ENCODE measurements around the gene THSD1.

Gene THSD1, protein sequence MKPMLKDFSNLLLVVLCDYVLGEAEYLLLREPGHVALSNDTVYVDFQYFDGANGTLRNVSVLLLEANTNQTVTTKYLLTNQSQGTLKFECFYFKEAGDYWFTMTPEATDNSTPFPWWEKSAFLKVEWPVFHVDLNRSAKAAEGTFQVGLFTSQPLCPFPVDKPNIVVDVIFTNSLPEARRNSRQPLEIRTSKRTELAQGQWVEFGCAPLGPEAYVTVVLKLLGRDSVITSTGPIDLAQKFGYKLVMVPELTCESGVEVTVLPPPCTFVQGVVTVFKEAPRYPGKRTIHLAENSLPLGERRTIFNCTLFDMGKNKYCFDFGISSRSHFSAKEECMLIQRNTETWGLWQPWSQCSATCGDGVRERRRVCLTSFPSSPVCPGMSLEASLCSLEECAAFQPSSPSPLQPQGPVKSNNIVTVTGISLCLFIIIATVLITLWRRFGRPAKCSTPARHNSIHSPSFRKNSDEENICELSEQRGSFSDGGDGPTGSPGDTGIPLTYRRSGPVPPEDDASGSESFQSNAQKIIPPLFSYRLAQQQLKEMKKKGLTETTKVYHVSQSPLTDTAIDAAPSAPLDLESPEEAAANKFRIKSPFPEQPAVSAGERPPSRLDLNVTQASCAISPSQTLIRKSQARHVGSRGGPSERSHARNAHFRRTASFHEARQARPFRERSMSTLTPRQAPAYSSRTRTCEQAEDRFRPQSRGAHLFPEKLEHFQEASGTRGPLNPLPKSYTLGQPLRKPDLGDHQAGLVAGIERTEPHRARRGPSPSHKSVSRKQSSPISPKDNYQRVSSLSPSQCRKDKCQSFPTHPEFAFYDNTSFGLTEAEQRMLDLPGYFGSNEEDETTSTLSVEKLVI

GRCh38 chr13:52405767-52406494, at the start of gene THSD1:
THSD1 (minus strand) TSS chr13:52406172; CDS start chr13:52402600, 3,572 bp downstream.
- DNase-seq (ENCODE audit: low spot score) = peak; percentile 49

GRCh38 chr13:52455677-52456041, 49.7 kb upstream of the THSD1 start:
- DNase-seq (ENCODE audit: low spot score) = peak; percentile 70

DNA sequence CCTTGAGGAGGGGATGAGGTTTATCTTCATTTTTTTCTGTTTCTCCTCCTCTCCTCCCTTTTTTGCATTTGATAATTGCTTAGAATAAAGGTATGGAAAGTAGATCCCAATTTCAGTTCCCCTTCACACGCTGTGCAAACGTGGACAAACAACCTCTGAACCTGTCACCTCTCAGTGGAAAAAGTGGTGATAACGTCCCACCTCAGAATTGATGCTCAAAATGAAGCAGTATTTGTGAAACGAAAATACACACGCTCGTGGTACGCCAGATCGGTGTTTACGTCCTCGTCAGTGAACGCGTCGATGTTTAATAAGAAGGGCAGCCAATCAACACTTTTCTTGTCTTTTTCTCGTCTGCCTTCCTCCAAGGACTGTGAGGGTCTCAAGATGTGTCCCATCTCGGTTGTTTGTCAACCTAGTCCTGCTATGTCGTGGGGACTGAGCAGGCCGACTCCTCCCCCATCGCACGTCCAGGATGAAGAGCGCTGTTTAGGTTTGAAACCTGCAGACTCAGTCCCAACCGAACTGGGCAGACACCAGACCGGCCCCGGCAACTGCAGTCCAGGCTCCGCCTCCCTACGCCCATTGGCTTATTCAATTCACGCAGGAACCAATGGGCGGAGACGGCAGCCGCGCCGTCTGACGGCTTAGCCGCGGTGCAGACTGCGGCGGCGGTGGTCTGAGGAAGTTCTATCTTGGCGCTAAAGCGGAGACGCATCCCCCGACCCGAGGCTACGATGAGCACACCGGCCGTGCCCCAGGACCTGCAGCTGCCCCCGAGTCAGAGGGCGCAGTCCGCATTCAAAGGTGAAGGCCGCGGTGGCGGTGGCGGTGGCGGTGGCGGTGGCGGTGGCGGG, 49.1 kb upstream of the THSD1 start, which contains the start of gene CKAP2:
CKAP2 (plus strand) TSS at position 659 of the 857 bp plus-strand sequence; CDS start at position 738, 79 bp downstream.
- peak; percentile 96 for DNase-seq (ENCODE audit: low spot score)

GRCh38 chr13:52454459-52454819, 48.5 kb upstream of the THSD1 start:
- DNase-seq (ENCODE audit: low spot score) = peak; percentile 51

DNA sequence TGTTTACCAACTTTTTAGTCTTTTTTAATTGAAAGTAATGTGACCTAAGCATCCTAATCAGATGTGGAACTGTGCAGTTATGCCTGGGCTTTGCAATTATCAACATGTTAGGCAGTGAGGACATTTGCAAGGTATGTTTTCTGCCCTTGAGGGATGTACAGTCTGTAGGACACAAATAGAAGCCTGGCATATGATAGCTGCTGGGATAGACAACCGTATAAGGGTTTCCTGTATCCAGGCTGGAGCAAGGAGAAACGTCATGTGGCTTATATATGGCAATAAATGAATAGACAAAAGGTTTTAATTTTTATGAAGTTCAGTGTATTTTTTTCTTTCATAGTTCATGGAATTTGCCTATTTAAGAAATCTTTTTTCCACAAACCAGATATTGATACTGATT, 46.5 kb upstream of the THSD1 start:
- no peak for DNase-seq (ENCODE audit: low spot score)

GRCh38 chr13:52451135-52451804, 45.3 kb upstream of the THSD1 start:
- no peak for DNase-seq (ENCODE audit: low spot score)

GRCh38 chr13:52450793-52451116, 44.8 kb upstream of the THSD1 start:
- DNase-seq (ENCODE audit: low spot score) = no peak

GRCh38 chr13:52450012-52450792, 44.2 kb upstream of the THSD1 start, which contains the start of gene VPS36:
VPS36 (minus strand) TSS chr13:52450634; CDS start chr13:52450594, 40 bp downstream.
- peak; percentile 94 for DNase-seq (ENCODE audit: low spot score)

DNA sequence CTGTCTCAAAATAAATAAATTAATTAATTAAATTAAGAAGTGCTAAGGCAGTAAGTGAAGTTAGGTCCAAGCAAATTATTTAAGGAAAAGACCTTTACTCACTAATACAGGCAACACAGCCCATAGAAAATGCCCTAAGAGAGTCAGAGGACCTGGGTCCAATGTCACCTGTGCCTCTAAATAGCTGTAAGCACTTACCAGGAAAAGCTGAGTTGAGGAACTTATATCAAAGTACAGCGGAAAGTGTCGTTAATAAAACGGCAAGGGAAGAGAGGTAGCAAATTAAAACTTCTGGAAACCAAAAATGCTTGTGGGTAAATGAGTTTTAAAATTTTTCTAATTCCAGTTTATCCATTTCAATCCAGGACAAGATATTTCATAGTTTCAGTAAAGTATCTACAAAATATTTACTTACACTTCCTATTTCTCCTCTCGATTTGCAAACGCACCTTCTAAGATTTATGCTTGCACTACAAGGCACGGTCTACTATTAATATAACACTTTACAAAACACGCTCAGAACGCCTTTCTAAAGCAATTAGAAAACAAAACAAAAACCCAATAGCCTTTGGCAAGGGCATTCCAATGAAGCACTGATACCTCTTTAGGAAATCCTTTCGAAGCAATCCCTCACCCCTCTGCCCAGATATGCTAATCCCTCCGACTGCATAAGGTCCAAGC, 43.5 kb upstream of the THSD1 start:
- DNase-seq (ENCODE audit: low spot score) = no peak

DNA sequence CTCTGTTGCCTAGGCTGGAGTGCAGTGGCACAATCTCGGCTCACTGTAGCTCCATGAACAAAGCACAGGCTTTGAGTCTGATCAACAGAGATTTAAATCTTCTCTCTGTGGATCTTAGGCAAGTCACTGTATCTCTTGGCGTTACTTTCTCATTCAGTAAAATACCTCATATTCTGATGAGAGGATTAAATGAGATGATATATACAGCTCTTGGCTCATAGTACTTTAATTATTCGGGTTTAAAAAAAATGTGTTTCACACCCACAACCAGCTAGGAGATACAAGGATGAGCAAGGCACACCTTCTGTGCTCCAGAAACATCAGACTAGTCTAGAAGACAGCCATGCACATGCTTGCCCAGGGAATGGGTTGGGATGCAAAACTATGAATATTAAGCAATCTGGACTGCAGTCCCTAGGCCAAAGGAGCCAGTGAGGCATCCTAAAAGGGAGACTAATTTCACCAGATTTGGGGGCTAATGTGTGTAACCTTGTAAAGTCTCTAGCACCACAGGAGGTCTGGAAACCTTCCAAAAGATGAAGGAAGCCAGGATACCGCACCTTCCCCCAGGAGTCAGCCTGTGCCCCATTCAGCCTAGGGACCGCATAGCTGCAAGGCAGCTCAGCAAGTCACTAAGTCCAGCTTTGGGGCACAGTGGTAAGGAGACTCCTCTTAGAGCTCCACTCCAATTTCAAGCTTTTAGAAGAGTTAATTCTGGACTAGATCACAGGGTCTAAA, 42.0 kb upstream of the THSD1 start:
- DNase-seq (ENCODE audit: low spot score) = no peak

- no peak for DNase-seq (ENCODE audit: low spot score)
Observed at GRCh38 chr13:52447354-52447753, 41.4 kb upstream of the THSD1 start.

GRCh38 chr13:52446265-52446664, 40.3 kb upstream of the THSD1 start:
- DNase-seq (ENCODE audit: low spot score) = no peak

GRCh38 chr13:52432456-52432855, 26.5 kb upstream of the THSD1 start:
- DNase-seq (ENCODE audit: low spot score) = no peak

DNA sequence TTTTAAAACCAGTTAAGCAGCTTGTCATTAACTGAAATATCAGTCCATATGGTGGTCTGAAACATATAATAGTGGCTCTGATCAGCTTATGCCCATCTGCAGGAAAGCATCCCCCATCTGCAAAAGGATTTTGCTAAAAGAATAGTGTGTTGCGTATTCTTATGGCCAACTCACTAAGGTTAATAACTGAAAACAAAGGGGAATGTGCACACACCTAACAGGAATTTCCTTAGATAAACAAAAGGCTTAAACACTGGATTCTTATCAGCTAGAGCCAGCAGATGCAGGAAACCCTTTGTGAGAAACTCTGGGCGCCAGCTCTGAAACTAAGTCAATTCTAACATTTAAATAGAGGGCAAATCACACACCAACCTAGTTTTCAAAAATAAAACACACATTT, 22.3 kb upstream of the THSD1 start:
- no peak for DNase-seq (ENCODE audit: low spot score)

DNA sequence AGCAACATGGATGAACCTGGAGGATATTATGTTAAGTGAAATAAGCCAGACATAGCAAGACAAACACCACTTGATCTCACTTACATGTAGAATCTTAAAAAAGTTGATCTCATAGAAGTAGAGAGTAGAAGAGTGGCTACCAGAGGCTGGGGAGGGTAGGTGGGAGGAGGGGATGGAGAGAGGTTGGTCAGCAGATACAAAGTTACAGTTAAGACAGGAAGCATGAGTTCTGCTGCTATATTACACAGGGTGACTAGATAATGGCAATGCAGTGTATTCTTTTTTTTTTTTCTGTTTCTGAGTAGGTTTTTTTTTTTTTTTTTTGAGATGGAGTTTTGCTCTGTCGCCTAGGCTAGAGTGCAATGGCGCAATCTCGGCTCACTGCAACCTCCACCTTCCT, 15.2 kb upstream of the THSD1 start:
- no peak for DNase-seq (ENCODE audit: low spot score)

DNA sequence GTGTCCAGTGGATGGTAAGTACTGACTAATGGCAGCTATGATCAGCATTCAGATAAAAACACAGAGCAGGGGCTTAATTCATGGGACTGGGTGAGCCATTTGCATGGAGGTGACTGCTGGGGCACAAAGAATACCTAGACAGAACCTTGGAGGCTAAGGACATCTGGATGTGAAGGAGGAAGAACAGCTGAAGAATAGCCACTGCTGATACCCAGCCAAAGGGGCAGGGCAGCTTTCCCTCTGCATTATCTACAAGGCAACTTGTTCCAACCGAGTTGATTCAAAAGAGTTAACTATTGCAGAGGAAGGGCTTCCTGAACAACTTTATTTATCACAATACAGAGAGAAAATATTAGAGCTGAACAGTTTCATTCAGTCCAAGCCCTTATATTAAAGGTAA, 13.1 kb upstream of the THSD1 start:
- DNase-seq (ENCODE audit: low spot score) = no peak

DNA sequence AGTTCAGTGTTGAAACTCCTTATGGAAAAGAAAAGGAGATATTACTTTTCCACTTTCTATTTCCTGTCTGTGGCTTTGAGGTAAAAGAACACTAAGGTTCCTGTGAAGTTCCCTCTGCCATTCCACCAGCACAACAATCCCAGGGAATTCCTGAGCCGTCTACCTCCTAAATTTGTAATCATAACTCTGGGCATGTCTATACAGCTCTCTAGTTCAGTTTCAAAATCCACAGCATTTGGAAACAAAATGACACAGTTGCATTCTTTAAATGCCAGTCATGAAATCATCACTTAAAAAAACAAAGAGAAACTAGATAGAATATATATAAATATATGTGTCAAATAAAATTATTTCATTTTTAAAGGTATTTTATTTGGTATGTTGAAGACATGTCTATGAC, 9.0 kb upstream of the THSD1 start:
- no peak for DNase-seq (ENCODE audit: low spot score)

DNA sequence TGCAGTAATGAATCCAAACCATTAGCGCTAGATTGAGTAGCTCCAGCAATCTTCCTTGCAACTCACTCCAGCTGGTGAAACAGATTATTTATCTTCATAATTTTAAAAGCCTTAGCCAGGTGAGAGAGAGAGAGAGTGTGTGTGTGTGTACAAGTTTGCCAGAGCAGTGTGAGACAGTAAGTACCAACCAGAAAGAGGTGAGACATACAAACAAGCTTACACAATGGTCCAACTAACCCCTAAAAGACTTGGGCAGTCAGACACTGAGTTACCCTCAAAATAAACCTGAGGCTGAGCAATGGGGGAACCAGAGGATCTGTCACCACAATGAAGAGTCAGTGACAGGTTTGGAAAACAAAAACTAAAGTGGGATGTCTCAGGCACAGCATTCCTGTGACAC, 8.1 kb upstream of the THSD1 start:
- DNase-seq (ENCODE audit: low spot score) = no peak

DNA sequence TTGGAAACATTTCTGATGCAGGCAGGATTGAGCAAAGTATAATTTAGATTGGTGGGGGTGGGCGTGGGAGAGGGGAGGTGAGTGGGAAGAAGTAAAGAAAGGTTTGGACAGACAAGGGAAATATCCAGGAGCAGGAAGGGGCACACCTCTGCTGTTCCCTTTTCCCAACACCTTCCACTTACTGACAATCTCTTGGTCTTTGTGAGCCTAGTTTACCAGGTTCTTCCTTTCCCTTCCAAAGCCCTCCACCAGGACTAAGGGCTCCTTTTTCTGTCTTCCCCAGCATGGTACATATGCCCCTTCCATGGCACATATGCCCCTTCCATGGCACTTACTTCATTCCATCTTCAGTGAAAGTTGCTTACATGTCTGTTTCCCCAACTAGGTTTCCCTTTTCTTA, 6.2 kb upstream of the THSD1 start:
- no peak for DNase-seq (ENCODE audit: low spot score)

Measured in RKO (cell line).